ENCODE data around the gene FAM114A1.
A peak's percentile ranks its signal among the peaks of the same experiment; 100 is the strongest.

Gene FAM114A1

GRCh38 chr4:38867478-38868058, at the start of gene FAM114A1:
Gene FAM114A1 (plus strand): TSS chr4:38867806. CDS start chr4:38878079, 10,273 bp downstream.
- peak; percentile 58 for DNase-seq

- no peak for DNase-seq
Measured at GRCh38 chr4:38818441-38818976, 49.1 kb upstream of the FAM114A1 start.

- DNase-seq: no peak
Measured at GRCh38 chr4:38819569-38819968, 48.0 kb upstream of the FAM114A1 start.

- DNase-seq: no peak
Measured at GRCh38 chr4:38820329-38821061, 47.1 kb upstream of the FAM114A1 start.

GRCh38 chr4:38821739-38822138, 45.9 kb upstream of the FAM114A1 start:
- no peak for DNase-seq

GRCh38 chr4:38822748-38823303, 44.8 kb upstream of the FAM114A1 start:
- no peak for DNase-seq

GRCh38 chr4:38823766-38824165, 43.8 kb upstream of the FAM114A1 start:
- DNase-seq: no peak

- no peak for DNase-seq
Measured at GRCh38 chr4:38829237-38829636, 38.4 kb upstream of the FAM114A1 start.

- no peak for DNase-seq
Measured at GRCh38 chr4:38831653-38832052, 36.0 kb upstream of the FAM114A1 start.

- no peak for DNase-seq
Measured at GRCh38 chr4:38832206-38832605, 35.4 kb upstream of the FAM114A1 start.

- DNase-seq: no peak
Measured at GRCh38 chr4:38832624-38833528, 34.7 kb upstream of the FAM114A1 start.

- no peak for DNase-seq
Measured at GRCh38 chr4:38834570-38834969, 33.0 kb upstream of the FAM114A1 start.

GRCh38 chr4:38837334-38837733, 30.3 kb upstream of the FAM114A1 start:
- DNase-seq: no peak

GRCh38 chr4:38837849-38838248, 29.8 kb upstream of the FAM114A1 start:
- DNase-seq: no peak

- peak; percentile 91 for DNase-seq
Measured at GRCh38 chr4:38842994-38843393, 24.6 kb upstream of the FAM114A1 start.

GRCh38 chr4:38846015-38846414, 21.6 kb upstream of the FAM114A1 start:
- DNase-seq: no peak

GRCh38 chr4:38855466-38855865, 12.1 kb upstream of the FAM114A1 start:
- no peak for DNase-seq

- no peak for DNase-seq
Measured at GRCh38 chr4:38856046-38856445, 11.6 kb upstream of the FAM114A1 start.

- DNase-seq: peak; percentile 61
Measured at GRCh38 chr4:38856524-38857337, 10.9 kb upstream of the FAM114A1 start, which contains the start of gene TLR6. Gene TLR6 (minus strand): TSS chr4:38856817. CDS start chr4:38829473, 27,344 bp downstream.

- DNase-seq: no peak
Measured at GRCh38 chr4:38857354-38858096, 10.1 kb upstream of the FAM114A1 start.

- no peak for DNase-seq
Measured at GRCh38 chr4:38858097-38858420, 9.5 kb upstream of the FAM114A1 start.

All from NCI-H345 (cell line).